Activated CD8-positive, alpha-beta T cell treated with anti-CD3 and anti-CD28 coated beads for 36 hours (primary cell): ENCODE results near the gene TBC1D4. TPM values are rescaled to one million over a fixed set of nuclear protein-coding genes. Genes with fewer than 3 reads are reported as not detected.
"Not testable (repeated sequence)": the region's sequence is repeated elsewhere in the genome, so short reads cannot be mapped to it uniquely, and the experiment has no call there.

Experiments
- ATAC-seq: fragments of 200-7000 bp; cut with Tn5 transposase; one replicate; pipeline ENCODE4 v1.10.0; 2021; ENCODE audit warnings: mild to moderate bottlenecking, moderate library complexity
- CTCF ChIA-PET: fragments of 350-600 bp; sonication (Branson Sonifier 250); formaldehyde crosslinking; loops from one replicate; lab custom pipeline; 2021; ENCODE audit warnings: antibody characterized with exemption; lab: Charles Lee
- POLR2A ChIA-PET: fragments of 350-600 bp; sonication (Branson Sonifier 250); formaldehyde crosslinking; loops from one replicate; lab custom pipeline; 2021; ENCODE audit warnings: antibody characterized with exemption; lab: Charles Lee
- DNase-seq: peaks from one replicate; pipeline ENCODE4 v3.0.0-alpha.2; 2020
- H3K27ac Mint-ChIP-seq: one replicate; pipeline ENCODE4 v1.8.0; 2021; ENCODE audit warnings: mild to moderate bottlenecking, mixed read lengths
- H3K27me3 Mint-ChIP-seq: one replicate; pipeline ENCODE4 v1.8.0; 2021; ENCODE audit warnings: mixed read lengths
- H3K36me3 Mint-ChIP-seq: one replicate; pipeline ENCODE4 v1.8.0; 2021; ENCODE audit warnings: low read depth, mixed read lengths
- H3K4me1 Mint-ChIP-seq: one replicate; pipeline ENCODE4 v1.8.0; 2021; ENCODE audit warnings: low read depth, mixed read lengths
- H3K4me3 Mint-ChIP-seq: one replicate; pipeline ENCODE4 v1.8.0; 2021; ENCODE audit warnings: mild to moderate bottlenecking, moderate library complexity, mixed read lengths
- H3K9me3 Mint-ChIP-seq: one replicate; pipeline ENCODE4 v1.8.0; 2021; ENCODE audit warnings: mixed read lengths
- CTCF ChIP-seq: fragments of 200-600 bp; IDR thresholded peaks from one replicate; pipeline ENCODE4 v1.8.0; 2022; ENCODE audit warnings: antibody characterized with exemption, mild to moderate bottlenecking
- intact Hi-C: fragments of 100-400 bp; cut with micrococcal nuclease; formaldehyde crosslinking; loops from one replicate; pipeline ENCODE4 v1.10.0; 2022
- total RNA-seq, 2 experiments: library from RNA; stranded (reverse); gene quantifications; one replicate each; pipeline ENCODE4 v1.2.3, GENCODE V29; 2021

Gene TBC1D4
- total RNA-seq, 2 experiments from 2014 or later, result 50.4 to 53.3 TPM

DNA sequence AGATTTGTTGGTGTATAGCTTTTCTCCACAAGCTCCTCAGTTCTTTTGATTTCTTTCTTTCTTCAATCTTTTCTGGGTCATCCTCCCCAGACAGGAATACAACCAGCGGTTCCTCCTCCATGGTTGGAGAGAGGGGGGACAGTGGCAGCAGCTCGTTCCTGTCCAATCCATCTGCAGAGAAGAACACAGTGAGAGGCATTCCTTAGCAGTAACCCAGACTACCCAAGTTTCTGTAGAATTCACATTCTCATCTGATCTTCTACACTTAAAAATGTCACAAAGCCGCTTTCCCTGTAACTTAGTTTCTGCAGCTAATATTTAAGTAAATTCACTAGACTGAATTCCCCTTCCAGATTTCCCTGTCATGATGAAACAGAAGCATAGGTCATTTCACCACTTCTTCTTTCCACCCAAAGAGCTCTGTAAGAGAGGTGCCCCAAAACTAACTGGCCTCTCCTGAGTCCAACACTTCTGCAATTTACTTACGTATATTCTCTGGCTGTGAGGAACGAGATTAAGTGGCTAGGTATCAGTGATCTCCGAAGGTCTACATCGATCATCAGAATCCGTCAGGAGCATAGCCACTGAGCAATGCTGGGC, 171.9 kb downstream of the TBC1D4 start:
- ChIA-PET CTCF (interaction anchor here (0.6 kb wide), 1 partner anchor 15 kb away, joined by 4 read pairs; no protein-coding TSS in a partner anchor), POLR2A (interaction anchor here (1.2 kb wide), 1 partner anchor 17 kb away, joined by 6 read pairs; no protein-coding TSS in a partner anchor)
- DNase-seq (no peak), ATAC-seq (no peak)
- Mint-ChIP-seq H3K36me3 (peaks cover 64% of the 10 kb centered on the region), H3K4me3 (peak overlapping the region; percentile 41), H3K4me1 (peaks cover 57% of the 10 kb centered on the region), H3K27ac (peak overlapping the region; percentile 81), H3K9me3 (no peaks in the 10 kb centered on the region), H3K27me3 (no peaks in the 10 kb centered on the region)
- no peak for TF ChIP-seq CTCF
- intact Hi-C loops, result loop anchor here (2.0 to 10.0 kb wide), 2 partner anchors 17 to 455 kb away; no protein-coding TSS in a partner anchor

GRCh38 chr13:75308222-75308621, 173.7 kb downstream of the TBC1D4 start:
- no peak for TF ChIP-seq CTCF
- CTCF ChIA-PET, result interaction anchor here (0.9 kb wide), 1 partner anchor 18 kb away, joined by 3 read pairs; no protein-coding TSS in a partner anchor
- ATAC-seq, result peak; percentile 83
- peaks cover 72% of the 10 kb centered on the region for H3K36me3 Mint-ChIP-seq
- peaks cover 58% of the 10 kb centered on the region for H3K4me1 Mint-ChIP-seq
- peak overlapping the region; percentile 0 for H3K4me3 Mint-ChIP-seq
- intact Hi-C loops, result loop anchor here (2.0 kb wide), 1 partner anchor 19 kb away; no protein-coding TSS in a partner anchor
- H3K27ac Mint-ChIP-seq, result peak overlapping the region; percentile 67
- no peaks in the 10 kb centered on the region for H3K27me3 Mint-ChIP-seq
- peak; percentile 85 for DNase-seq
- H3K9me3 Mint-ChIP-seq, result no peaks in the 10 kb centered on the region
- POLR2A ChIA-PET, result interaction anchor here (0.8 kb wide), 1 partner anchor 18 kb away, joined by 8 read pairs; no protein-coding TSS in a partner anchor

DNA sequence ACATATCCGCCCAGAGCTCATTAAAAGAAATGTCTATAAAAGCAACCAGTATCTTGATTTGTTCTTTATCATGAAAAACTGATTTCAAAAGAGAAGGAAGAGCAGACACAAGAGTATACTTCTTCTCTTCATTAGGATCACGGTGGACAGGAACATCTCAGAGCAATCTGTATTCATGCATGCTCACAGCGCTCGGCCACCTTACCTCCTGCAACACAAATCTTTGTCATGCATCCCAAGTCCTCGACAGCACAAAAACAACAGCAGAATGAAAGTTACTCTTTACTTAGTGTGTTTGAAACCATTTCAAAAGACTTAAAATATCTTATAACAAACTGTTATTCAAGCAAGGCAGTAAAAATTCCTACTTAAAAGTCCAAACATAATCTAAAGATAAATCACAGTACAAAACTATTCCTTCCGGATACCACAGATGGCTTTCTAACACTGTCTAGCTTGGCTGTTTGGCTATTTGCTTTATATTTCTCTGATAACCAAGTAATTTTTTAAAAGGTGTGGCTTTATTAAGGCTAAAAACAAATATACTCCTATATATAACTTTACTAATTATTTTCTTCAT, 174.5 kb downstream of the TBC1D4 start:
- ATAC-seq, result no peak
- ChIA-PET POLR2A (interaction anchor here (0.8 kb wide), 1 partner anchor 19 kb away, joined by 8 read pairs; no protein-coding TSS in a partner anchor), CTCF (interaction anchor here (0.9 kb wide), 1 partner anchor 19 kb away, joined by 3 read pairs; no protein-coding TSS in a partner anchor)
- Mint-ChIP-seq H3K27ac (peak overlapping the region; percentile 67), H3K4me1 (peaks cover 52% of the 10 kb centered on the region), H3K4me3 (no peak overlapping the region), H3K9me3 (no peaks in the 10 kb centered on the region), H3K36me3 (peaks cover 70% of the 10 kb centered on the region), H3K27me3 (no peaks in the 10 kb centered on the region)
- intact Hi-C loops, result no loop called here
- no peak for TF ChIP-seq CTCF
- no peak for DNase-seq

DNA sequence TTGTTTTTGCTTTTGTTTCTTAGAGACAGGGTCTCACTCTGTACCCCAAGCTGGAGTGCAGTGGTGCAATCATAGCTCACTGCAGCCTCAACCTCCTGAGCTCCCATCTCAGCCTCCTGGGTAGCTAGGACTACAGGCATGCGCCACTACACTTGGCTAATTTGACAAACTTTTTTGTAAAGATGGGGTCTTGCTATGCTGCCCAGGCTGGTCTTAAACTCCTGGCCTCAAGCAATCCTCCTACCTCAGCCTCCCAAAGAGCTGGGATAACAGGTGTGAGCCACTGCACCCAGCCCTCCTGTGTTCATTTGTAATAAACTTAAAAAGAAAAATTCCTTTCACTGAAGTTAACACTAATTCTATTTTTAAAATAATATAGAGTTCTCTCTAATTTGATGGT, 175.0 kb downstream of the TBC1D4 start:
- peak overlapping the region; percentile 67 for H3K27ac Mint-ChIP-seq
- DNase-seq, ATAC-seq, intact Hi-C loops, H3K9me3 Mint-ChIP-seq, H3K27me3 Mint-ChIP-seq, H3K4me3 Mint-ChIP-seq: not testable (repeated sequence)
- CTCF ChIA-PET, result interaction anchor here (0.9 to 1.0 kb wide), 2 partner anchors 8 to 11 kb away, joined by 3 read pairs; no protein-coding TSS in a partner anchor
- POLR2A ChIA-PET, result interaction anchor here (0.7 kb wide), 1 partner anchor 18 kb away, joined by 3 read pairs; no protein-coding TSS in a partner anchor
- peaks cover 51% of the 10 kb centered on the region for H3K4me1 Mint-ChIP-seq
- peaks cover 70% of the 10 kb centered on the region for H3K36me3 Mint-ChIP-seq

DNA sequence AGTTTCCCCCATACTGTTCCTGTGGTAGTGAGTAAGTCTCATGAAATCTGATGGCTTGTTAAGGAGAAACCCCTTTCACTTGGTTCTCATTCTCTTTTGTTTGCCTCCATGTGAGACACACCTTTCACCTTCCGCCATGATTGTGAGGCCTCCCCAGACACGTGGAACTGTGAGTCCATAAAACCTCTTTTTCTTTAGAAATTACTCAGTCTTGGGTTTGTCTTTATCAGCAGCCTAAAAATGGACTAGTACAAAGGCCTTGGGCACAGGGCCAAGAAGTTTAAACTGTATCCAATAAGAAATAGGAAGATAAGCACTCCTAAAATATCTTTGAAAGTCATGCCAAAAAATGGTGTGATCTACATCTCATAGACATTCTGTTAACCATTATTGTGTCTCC, 176.9 kb downstream of the TBC1D4 start:
- Mint-ChIP-seq H3K4me3 (no peak overlapping the region), H3K9me3 (no peaks in the 10 kb centered on the region), H3K36me3 (peaks cover 62% of the 10 kb centered on the region), H3K27ac (no peak overlapping the region), H3K4me1 (peaks cover 47% of the 10 kb centered on the region), H3K27me3 (no peaks in the 10 kb centered on the region)
- ChIA-PET CTCF (no interaction called here), POLR2A (no interaction called here)
- TF ChIP-seq CTCF, result no peak
- intact Hi-C loops, result no loop called here
- ATAC-seq (no peak), DNase-seq (no peak)
